ENCODE data around the gene EID3. TPM values are rescaled to one million over a fixed set of nuclear protein-coding genes. Genes with fewer than 3 reads are reported as not detected.

EID3 gene
- total and polyA plus RNA-seq, 12 donors: 0.48 to 1.8 (median 1.0) TPM

GRCh38 chr12:104299842-104300481 lies 3.6 kb upstream of the EID3 start:
- Histone ChIP-seq H3K9me3 (no peaks in the 10 kb centered on the region), H3K27ac (no peak overlapping the region), H3K36me3 (peaks cover 0 to 61% (median 0%) of the 10 kb centered on the region in 9 donors), H3K27me3 (no peaks in the 10 kb centered on the region), H3K4me3 (no peak overlapping the region), H3K4me1 (peaks cover 0 to 72% (median 52%) of the 10 kb centered on the region in 9 donors)
- DNase-seq (no peak), ATAC-seq (no peak)
- TF ChIP-seq CTCF (IDR thresholded peaks at IDR 0.05): no peak
- WGBS, 2 donors: 71 to 75% methylated on average over 6 of the region's 6 CpGs
- intact Hi-C loops (cut with DNase I): loop anchor here in 1 of 10 donors (5.0 to 10.0 kb wide), 2 partner anchors 83 to 165 kb away; partner anchors contain the start of genes NFYB and TXNRD1

- intact Hi-C loops (cut with DNase I): loop anchor here in 3 of 10 donors (1.0 to 10.0 kb wide), 3 partner anchors 87 to 170 kb away; partner anchors contain the start of genes TXNRD1 (in 3 of the 3) and NFYB (in 1 of the 3)
- WGBS, 2 donors: 83 to 87% methylated on average over 10 of the region's 10 CpGs
- Histone ChIP-seq H3K27me3 (no peaks in the 10 kb centered on the region), H3K36me3 (peaks cover 0 to 20% (median 0%) of the 10 kb centered on the region in 9 donors), H3K4me3 (peak overlapping the region in 9 of 10 donors; percentile 31 to 66 (median 56)), H3K27ac (peak overlapping the region in 8 of 10 donors; percentile 42 to 80 (median 66)), H3K9me3 (no peaks in the 10 kb centered on the region), H3K4me1 (peaks cover 0 to 67% (median 59%) of the 10 kb centered on the region in 9 donors)
- ATAC-seq (no peak), DNase-seq (no peak)
- no peak for TF ChIP-seq CTCF (IDR thresholded peaks at IDR 0.05)
Observed at GRCh38 chr12:104304261-104305009, 896 bp downstream of the EID3 start.

GRCh38 chr12:104305349-104305748 lies 1.8 kb downstream of the EID3 start:
- 81 to 90% methylated on average over 2 of the region's 2 CpGs for WGBS, 2 donors
- peaks cover 0 to 58% (median 50%) of the 10 kb centered on the region in 9 donors for H3K4me1 ChIP-seq
- H3K36me3 ChIP-seq: peaks cover 0 to 20% (median 0%) of the 10 kb centered on the region in 9 donors
- no peaks in the 10 kb centered on the region for H3K27me3 ChIP-seq
- H3K27ac ChIP-seq: no peak overlapping the region
- H3K4me3 ChIP-seq: no peak overlapping the region
- no peak for DNase-seq
- ATAC-seq: no peak
- TF ChIP-seq CTCF (IDR thresholded peaks at IDR 0.05): no peak
- intact Hi-C loops (cut with DNase I): loop anchor here in 2 of 10 donors (5.0 to 10.0 kb wide), 2 partner anchors 88 to 171 kb away; partner anchors contain the start of genes NFYB (in 1 of the 2) and TXNRD1 (in 1 of the 2)
- H3K9me3 ChIP-seq: no peaks in the 10 kb centered on the region

- H3K27me3 ChIP-seq: no peaks in the 10 kb centered on the region
- H3K9me3 ChIP-seq: no peaks in the 10 kb centered on the region
- intact Hi-C loops (cut with DNase I): loop anchor here in 2 of 10 donors (5.0 to 10.0 kb wide), 2 partner anchors 89 to 172 kb away; partner anchors contain the start of genes NFYB (in 1 of the 2) and TXNRD1 (in 1 of the 2)
- DNase-seq (no peak), ATAC-seq (no peak)
- no peak overlapping the region for H3K27ac ChIP-seq
- 72 to 96% methylated on average over 2 of the region's 2 CpGs for WGBS, 2 donors
- peaks cover 0 to 21% (median 0%) of the 10 kb centered on the region in 9 donors for H3K36me3 ChIP-seq
- H3K4me1 ChIP-seq: peaks cover 0 to 51% (median 46%) of the 10 kb centered on the region in 9 donors
- H3K4me3 ChIP-seq: no peak overlapping the region
- TF ChIP-seq CTCF (IDR thresholded peaks at IDR 0.05): no peak
Observed at GRCh38 chr12:104306376-104306775, 2.8 kb downstream of the EID3 start.
